HTERT RPE-1 (cell line): ENCODE measurements around the gene GNB1L.

Experiments used
- in situ Hi-C: fragments of 300-500 bp; cut with MboI; formaldehyde crosslinking; loops from 4 replicates; pipeline ENCODE4 v1.14.3; 2020; ENCODE audit warnings: low sequenced_read_pairs

GNB1L gene

GRCh38 chr22:19876941-19877625 lies 22.4 kb upstream of the GNB1L start:
- in situ Hi-C loops = no loop called here

GRCh38 chr22:19876314-19876940 lies 21.8 kb upstream of the GNB1L start:
- in situ Hi-C loops = no loop called here

DNA sequence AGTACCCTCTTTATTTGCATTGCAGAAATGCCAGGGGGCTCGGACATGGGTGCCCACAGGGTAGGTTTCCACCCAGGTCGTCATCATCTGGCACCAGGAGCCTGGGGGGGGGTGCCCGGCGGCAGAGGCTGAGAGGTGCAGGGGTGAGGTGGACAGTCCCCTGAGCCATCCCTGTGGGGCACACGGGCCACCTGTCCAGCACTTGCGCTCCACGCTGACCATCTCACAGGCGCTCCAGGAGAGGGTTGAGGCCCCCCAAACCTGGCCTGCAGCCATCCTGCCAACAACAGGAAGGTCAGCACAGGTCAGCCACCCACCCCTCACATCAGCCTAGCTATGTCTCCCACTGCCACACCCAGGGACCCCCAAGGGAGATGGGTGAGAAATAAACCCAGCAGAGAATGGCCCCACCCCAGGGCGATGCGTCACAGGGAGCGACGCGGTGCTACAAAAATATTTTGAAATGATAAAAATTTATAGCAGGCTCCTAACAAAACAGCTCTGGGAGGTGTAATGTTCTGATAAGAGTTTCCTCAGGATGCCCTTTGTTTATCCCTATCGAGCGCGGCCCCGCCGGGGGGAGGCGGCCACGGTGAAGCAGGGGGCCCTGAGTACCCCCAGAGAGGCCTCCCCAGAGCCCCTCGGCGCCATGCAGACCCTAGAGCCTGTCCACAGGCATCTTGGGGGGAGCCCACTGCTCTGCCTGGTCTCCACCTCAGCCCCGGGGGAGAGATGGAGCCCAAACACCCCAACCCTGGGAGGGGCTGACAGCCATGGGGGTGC lies 21.0 kb upstream of the GNB1L start:
- in situ Hi-C loops = no loop called here

GRCh38 chr22:19875061-19875530 lies 20.4 kb upstream of the GNB1L start:
- in situ Hi-C loops = no loop called here

DNA sequence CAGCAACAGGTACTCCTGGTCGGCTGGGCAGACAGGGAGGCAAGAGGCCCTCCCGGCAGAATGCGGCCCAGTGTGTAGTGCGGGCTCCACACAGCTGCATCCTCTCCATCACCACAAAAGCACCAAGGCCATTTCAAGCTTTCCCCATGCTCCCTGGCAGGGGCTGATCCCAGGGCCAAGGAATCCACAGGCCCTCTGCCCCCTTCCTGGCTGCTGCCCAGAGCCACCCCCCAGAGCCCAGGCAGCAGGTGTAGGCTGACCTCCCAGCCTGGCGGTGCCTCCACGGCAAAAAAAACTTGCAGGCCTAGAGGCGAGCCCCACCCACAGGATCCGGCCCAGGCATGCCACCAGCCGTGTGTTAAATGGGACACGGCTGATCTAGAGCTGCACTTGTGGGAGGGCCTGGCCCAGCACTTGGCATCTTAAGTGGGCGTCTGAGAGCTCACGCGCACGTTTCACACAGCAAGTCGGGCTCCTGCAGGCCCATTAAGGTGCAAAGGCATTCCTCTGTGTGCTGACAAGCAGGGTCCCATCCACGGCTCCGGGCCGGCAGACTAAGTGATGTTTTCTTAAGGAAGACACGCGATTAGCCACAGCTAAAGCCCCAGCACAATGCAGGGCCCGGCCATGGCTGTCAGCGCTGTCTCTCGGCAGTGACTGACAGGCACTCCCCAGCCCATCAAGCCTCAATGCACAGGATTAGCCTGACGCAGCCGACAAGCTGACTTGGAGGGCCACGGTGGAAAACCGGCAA lies 19.8 kb upstream of the GNB1L start:
- in situ Hi-C loops = no loop called here

DNA sequence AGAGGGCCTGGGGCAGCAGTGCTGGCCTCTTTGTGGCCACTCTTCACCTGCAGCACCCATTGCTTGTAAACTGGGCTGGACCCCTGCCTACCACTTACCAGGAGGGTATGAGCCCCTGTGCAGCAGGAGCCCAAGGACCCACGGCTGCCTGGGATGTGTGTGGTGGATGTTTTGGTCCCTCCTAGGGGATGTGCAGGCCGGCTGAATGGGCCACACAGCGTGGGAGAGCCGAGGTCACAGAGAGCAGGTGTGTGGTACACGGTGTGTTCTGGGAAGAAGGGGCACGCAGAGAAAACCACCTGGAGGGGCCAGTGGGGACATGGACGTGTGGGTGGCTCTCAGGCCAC lies 19.3 kb upstream of the GNB1L start:
- in situ Hi-C loops = no loop called here

- in situ Hi-C loops = no loop called here
Observed at GRCh38 chr22:19873138-19873959, 18.7 kb upstream of the GNB1L start.

DNA sequence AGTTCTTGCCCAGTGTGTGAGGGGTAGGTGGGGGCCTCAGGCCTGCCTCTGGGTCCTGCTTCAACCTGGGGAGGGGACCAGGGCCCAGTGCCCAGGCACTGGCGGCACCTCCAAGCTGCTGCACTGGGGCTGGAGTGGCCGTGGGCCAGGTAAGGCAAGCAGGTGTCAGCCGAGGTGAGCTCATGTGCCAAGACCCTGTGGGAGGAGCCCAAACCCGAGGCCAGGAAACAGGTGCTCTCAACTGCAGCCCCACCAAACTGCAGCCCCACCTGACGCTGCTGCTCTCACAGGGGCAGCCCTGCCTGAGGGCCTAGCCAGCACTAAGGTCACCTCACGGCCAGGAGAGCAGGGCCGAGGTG lies 18.1 kb upstream of the GNB1L start:
- in situ Hi-C loops = no loop called here

GRCh38 chr22:19871845-19872778 lies 17.4 kb upstream of the GNB1L start:
- in situ Hi-C loops = no loop called here

GRCh38 chr22:19871023-19871844 lies 16.6 kb upstream of the GNB1L start:
- in situ Hi-C loops = no loop called here

DNA sequence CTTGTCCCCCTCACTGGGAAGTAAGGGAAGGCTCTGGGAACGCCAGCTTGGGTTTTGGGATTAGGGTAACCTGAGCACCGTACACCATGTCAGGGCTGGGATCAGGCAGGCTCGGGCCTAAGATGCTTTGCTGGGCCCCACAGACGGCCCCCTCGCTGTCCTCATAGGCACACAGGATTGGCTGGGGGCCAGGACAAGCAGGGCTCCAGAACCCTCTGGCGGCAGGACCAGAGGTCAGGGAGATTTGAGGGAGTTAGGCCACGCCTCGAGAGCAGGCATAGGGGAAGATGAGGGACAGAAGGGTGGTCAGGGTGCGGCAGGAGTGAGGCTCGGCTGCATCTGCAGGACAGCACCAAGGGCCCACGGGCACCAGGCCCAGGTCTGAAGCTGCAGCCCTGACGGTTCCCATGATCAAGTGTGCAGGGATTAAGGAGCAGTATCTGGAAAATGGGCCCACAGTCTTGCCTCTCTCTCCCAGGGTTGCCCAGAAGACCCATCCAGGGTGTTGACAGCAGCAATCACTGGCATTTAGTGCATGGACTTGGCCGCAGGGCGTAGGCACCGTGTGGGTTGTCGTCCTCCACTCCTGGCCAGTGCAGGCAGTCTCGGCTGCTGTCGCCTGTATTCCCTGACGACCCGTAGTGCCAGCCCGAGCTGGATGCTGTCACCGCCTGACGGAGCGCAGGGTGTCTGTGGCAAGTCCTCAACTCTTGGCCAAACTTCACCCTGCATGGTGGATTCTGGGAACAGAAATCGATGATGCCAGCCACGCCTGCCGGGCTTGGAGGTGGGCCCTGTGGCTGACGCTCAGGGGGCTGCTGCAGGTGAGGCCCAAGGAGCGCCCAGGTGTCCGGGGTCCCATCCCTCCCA lies 15.7 kb upstream of the GNB1L start:
- in situ Hi-C loops = no loop called here

DNA sequence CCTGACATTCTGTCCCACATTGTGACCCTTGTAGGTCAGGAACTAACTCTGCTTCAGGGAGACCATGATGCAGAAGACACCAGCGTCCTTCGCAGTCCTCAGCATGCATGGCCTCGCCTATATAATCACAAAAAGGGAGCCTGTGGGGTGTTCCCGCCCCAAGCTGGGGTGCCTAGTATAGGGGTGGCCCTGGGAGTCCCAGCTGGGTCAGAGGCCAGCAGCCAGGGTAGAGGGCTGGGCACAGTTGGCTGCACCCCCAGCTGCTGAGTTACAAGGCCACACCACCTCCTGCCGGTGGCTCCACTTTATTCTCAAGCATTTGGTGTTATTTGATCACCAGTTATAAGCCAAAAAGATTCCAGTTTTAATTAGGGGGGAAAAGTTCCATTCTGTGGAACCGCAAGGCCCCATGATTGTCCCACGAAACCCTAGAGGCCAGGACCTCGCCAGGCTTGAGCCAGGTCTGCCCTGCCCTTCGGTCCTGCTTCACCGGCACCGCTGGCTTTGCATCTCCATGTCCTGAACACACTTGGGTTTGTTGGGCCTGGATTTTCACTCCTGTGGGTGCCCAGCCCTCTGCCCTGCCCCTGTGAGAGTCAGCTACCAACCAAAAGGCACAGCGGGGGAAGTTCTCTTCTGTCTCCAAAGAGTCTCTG lies 15.0 kb upstream of the GNB1L start:
- in situ Hi-C loops = no loop called here

DNA sequence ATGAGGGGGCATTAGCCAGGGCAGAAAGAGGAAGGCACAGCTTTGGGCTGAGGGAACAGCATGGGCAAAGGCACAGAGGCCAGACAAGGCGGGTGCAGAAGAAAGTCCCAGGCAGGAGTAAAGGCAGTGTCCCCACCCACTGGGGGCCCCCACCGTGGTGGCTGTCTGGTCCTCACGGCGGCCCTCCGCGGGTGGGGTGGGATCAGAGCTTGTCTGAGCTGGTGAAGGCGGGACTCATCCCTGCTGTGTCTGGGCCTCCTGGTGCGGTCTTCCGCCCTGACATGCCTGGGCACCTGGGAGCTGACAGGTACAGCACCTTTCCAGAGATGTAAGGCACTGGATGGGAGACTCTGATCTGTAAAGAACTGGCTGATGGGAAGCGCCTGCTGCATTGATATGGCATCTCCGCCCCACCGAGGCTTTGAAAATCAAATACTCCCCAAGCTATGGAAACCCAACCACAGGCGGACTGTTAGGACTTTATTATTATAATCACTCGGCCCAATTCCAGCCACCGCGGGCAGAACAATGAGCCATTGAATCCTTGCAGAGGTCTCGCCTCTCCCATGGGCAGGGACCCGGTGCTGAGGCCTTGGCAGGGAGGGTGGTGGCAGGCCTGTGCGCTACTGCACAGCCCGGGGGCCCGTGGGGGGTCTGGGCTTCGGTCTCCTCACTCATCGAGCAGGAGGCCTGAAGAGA lies 14.2 kb upstream of the GNB1L start:
- in situ Hi-C loops = no loop called here

GRCh38 chr22:19868333-19868732 lies 13.7 kb upstream of the GNB1L start:
- in situ Hi-C loops = no loop called here

DNA sequence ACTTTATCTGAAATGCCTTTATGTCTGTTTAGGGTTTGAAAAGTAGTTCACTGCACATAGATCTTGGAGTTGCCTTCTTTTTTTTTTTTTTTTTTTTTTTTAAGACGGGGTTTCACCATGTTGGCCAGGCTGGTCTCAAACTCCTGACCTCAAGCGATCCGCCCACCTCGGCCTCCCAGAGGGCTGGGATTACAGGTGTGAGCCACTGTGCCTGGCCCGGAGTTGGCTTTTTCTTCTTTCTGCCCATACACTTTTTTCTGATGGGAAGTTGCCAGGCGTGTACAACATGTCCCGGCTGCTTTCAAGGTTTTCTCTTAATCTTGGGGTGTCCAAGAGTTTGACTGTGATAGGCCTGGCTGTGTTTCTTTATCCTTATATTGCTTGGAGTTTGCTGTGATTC lies 12.9 kb upstream of the GNB1L start:
- in situ Hi-C loops = no loop called here

GRCh38 chr22:19866665-19867009 lies 12.0 kb upstream of the GNB1L start:
- in situ Hi-C loops = no loop called here
